K562 (cell line): ENCODE results near the gene P2RY13.

Experiments
- ARNT ChIP-seq, 2 experiments: fragments of 450-650 bp; IDR thresholded peaks; 2 replicates each; pipeline ENCODE4 v1.6.1; 2016; ENCODE audit warnings: mild to moderate bottlenecking in 1 of 2
- CTCF ChIP-seq, 3 experiments: IDR thresholded peaks in 2 of 3; conservative IDR thresholded peaks in 1 of 3; 2 replicates each; pipeline ENCODE4 v1.5.1; 2011 to 2012; ENCODE audit warnings: low read length in 3 of 3, mild to moderate bottlenecking in 3 of 3, control low read depth in 2 of 3, improper control_type of control experiment in 1 of 3, inconsistent platforms in 1 of 3, low read depth in 1 of 3, mixed read lengths in 1 of 3, moderate library complexity in 1 of 3; ENCODE audit not compliant: insufficient read depth in 2 of 3
- HOXB6 ChIP-seq: fragments of 250-450 bp; sonication (Bioruptor Pico); IDR thresholded peaks from 2 replicates; pipeline ENCODE4 v1.5.1; 2022; ENCODE audit warnings: mild to moderate bottlenecking, borderline replicate concordance
- KDM2B ChIP-seq: fragments of 250-450 bp; sonication (Bioruptor Pico); IDR thresholded peaks from 2 replicates; pipeline ENCODE4 v1.8.0; 2021; ENCODE audit warnings: mild to moderate bottlenecking, moderate library complexity
- POLR2A ChIP-seq: fragments of 450-650 bp; conservative IDR thresholded peaks from 2 replicates; pipeline ENCODE4 v1.6.1; 2016
- RAD21 ChIP-seq, 2 experiments: fragments of 250-450 bp in 1 of 2; fragments of 450-650 bp in 1 of 2; sonication (Bioruptor Pico) in 1 of 2; formaldehyde crosslinking in 1 of 2; IDR thresholded peaks in 1 of 2; conservative IDR thresholded peaks in 1 of 2; 2 replicates each; pipeline versions ENCODE4 v1.4.0 to v1.8.0; 2020 to 2022; ENCODE audit warnings: mild to moderate bottlenecking in 2 of 2, moderate library complexity in 1 of 2
- SP2 ChIP-seq: IDR thresholded peaks from 2 replicates; pipeline ENCODE4 v1.6.1; 2011; ENCODE audit warnings: mild to moderate bottlenecking, low read depth, low read length, moderate library complexity; ENCODE audit not compliant: poor library complexity, severe bottlenecking; ENCODE audit errors: extremely low read depth
- U2AF1 ChIP-seq: fragments of 200-400 bp; formaldehyde crosslinking; optimal IDR thresholded peaks from 2 replicates; pipeline ENCODE3; 2017; ENCODE audit warnings: mild to moderate bottlenecking, low read depth, low read length, moderate library complexity

GRCh38 chr3:151306168-151306810 is 23.1 kb downstream of the P2RY13 start:
- TF ChIP-seq KDM2B (CRISPR knock-in tag): no peak
- no peak for TF ChIP-seq SP2
- no peak for TF ChIP-seq ARNT (IDR thresholded peaks at IDR 0.05)
- TF ChIP-seq POLR2A: no peak
- no peak for TF ChIP-seq CTCF (IDR thresholded peaks at IDR 0.05 in 2 of 3, conservative IDR thresholded peaks at IDR 0.05 in 1 of 3; ENCODE audit: insufficient read depth in 2 of 3, low read depth in 1 of 3, low read length in 3 of 3)
- no peak for TF ChIP-seq HOXB6
- TF ChIP-seq RAD21 (CRISPR knock-in tag; conservative IDR thresholded peaks at IDR 0.05 in 1 of 2, IDR thresholded peaks at IDR 0.05 in 1 of 2): no peak
- no peak for TF ChIP-seq U2AF1
